ENCODE measurements around the gene RPRD2.

RPRD2 gene

DNA sequence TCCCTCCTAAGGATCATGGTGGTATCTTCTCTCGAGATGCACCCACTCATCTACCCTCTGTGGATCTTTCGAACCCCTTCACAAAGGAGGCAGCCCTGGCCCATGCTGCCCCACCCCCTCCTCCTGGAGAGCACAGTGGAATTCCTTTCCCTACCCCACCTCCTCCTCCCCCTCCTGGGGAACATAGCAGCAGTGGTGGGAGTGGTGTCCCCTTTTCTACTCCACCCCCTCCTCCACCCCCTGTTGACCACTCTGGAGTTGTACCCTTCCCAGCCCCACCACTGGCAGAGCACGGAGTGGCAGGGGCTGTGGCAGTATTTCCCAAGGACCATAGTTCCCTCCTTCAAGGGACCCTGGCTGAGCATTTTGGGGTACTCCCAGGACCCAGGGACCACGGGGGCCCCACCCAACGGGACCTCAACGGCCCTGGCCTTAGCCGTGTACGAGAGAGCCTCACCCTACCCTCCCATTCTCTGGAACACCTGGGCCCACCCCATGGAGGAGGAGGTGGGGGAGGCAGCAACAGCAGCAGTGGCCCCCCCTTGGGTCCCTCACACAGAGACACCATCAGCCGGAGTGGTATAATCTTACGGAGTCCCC is 108.8 kb downstream of the RPRD2 start:
- no peak for DNase-seq (ENCODE audit: low spot score)

DNA sequence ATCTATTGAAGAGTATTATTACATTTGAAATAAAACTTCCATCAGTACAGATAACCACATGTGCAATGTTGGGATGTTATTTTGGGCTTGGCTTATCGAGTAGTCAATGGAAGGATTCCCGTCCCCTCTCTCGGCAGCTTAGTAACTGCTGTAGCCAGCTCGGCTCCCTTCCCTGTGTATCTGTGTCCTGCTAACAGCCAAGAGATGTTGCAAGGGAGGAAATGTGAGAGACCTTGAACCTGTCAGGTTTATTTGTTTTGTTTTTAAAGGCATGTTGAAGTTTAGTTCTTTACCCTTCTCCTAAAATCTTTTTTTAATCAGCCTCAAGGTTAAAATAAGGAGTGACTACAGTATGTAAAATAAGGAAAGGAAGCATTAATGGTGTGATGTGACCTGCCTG is 109.7 kb downstream of the RPRD2 start:
- DNase-seq (ENCODE audit: low spot score) = no peak

GRCh38 chr1:150474869-150475268 is 110.9 kb downstream of the RPRD2 start:
- no peak for DNase-seq (ENCODE audit: low spot score)

DNA sequence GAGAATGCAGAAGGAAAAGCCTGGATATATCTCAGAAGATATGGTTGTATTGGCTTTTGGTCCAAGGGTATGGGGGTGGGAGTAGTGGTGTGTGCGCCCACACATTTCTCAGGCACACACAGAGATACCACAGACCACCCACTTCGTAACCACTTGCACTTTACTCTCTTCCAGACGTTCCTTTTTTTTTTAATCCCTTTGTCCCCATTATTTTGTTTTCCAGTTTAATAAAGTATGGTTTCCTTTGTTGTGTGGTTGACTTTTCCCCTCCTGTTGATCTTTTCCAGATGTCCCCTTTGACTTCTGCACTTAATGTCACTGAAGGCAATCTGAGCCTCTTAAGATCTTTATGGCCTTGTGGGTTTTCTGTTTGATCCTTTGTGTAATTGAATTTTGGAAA is 112.8 kb downstream of the RPRD2 start:
- no peak for DNase-seq (ENCODE audit: low spot score)

GRCh38 chr1:150477320-150477719 is 113.4 kb downstream of the RPRD2 start:
- no peak for DNase-seq (ENCODE audit: low spot score)

- no peak for DNase-seq (ENCODE audit: low spot score)
Observed at GRCh38 chr1:150477733-150478132, 113.8 kb downstream of the RPRD2 start.

DNA sequence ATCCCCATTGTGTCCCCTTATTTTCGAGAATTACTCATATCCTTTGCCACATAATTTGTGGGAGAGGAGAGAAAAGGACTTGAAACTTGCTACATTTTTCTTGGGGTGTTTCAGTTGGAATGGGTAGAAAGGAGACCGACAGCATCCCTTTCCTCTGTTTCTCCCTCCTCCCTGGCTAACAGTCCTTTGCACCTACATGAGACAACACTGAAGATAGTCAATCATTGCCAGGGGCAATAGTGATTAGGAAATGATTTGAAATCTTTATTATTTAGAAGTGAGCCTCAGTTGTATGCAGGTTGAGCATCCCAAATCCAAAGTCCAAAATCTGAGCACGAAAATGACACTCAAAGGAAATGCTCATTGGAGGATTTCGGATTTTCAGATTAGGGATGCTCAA is 115.4 kb downstream of the RPRD2 start:
- DNase-seq (ENCODE audit: low spot score) = no peak

DNA sequence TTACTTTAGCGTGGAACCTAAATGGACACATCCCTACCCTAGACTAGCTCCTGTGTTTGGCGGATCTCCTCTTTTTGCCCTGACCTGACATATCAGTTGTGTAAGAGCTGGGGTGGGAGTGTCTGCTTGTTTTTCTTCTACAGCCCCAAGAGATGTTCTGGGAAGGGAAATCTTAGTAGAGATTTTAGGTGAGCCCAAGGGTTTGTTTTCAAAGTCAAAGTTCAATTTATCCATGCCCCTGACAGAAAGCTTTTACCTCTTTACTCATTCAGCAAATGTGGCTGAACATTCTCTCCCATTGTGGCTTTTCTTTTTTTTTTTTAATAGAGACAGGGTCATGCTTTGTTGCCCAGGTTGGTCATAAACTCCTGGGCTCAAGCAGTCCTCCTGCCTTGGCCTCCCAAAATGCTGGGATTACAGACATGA is 116.0 kb downstream of the RPRD2 start:
- DNase-seq (ENCODE audit: low spot score) = no peak

DNA sequence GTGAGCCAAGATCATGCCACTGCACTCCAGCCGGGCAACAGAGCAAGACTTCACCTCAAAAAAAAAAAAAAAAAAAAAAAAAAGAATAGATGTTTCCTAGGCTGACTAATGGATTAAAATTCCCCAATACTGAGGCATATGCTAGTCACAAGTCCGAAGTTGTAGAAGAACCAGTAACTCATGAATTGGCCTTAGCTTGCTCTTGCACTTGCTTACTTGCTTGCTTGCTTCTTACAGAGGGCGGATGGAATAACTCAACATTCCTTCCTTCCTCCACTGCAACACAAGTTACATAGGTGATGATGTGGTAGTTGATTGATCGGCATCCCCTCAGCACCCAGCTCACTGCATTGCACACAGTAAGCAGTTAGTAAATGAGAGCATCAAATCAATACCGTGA is 120.5 kb downstream of the RPRD2 start:
- no peak for DNase-seq (ENCODE audit: low spot score)

DNA sequence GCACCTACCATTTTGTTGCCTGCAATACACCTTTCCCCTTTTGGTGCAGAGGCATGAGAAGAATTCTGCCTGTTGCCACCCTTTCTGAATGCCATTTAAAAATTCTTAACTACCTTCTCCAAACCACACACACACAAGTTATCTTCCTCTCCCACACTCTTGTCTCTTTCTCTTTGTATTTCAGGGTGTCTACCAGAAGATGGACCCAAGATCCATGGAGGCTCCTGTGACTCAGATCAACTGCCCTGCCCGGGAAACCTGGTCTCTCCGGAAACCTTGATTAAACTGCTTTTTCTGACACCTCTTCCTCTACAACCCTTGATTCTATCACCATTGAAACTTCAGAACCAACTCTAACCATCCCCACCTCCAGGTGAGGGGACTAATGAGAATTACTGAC is 120.9 kb downstream of the RPRD2 start:
- no peak for DNase-seq (ENCODE audit: low spot score)

DNA sequence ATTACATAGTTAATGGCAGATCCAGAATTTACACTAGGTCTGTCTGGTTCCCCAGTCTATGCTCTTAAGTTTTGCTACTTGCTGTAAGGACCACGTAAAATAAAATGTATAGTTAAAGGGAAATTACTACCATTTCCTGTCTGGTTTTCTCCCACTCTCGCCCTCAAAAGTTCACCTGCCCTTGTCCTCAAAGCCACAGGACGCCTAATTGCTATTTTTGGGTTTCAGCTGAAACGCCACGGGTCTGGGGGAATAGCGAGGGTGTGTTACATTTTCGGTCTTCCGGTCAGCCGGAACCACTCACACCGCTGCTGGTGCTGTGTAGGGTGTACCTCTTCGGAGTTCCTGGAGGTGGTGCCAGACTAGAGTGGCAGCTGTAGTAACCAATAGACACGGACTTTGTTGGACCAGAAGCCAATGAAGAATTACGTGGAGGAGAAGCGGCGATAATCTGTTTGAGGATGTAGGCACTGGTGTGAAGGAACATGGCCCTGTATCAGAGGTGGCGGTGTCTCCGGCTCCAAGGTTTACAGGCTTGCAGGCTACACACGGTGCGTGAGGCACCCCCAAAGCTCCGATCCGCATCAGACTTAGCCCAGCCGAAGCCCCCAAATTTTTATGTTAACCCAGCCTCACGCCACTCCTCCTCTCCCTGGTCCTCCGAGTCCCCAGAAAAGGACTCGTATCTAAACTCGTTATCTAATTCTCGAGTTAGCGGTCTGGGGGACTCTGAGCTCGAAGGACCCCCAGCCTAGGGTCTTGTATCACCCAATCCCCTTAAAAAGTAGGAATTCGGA is 123.2 kb downstream of the RPRD2 start, which contains the start of gene TARS2:
Gene TARS2, plus strand, starts transcription at position 454 of the 797 bp plus-strand sequence. Its CDS starts 32 bp downstream, at position 486.
- DNase-seq (ENCODE audit: low spot score) = peak; percentile 99

- peak; percentile 1 for DNase-seq (ENCODE audit: low spot score)
Observed at GRCh38 chr1:150487763-150488115, 123.8 kb downstream of the RPRD2 start.

DNA sequence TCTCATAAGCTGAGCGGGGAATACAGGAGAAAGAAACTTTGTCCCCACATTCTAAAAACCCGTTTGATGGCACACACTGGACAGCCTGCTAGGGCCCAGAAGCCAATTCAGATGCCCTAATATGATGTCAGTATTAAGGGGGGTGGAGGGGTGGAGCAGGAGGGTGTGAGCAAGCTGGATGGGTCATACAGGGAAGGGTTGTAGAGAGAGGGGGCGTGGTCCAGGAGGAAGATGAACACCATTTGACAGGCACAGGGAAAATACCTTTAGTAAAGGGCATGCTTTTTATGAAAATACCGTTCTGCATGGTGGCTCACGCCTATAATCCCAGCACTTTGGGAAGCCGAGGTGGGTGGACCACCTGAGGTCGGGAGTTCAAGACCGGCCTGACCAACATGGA is 129.2 kb downstream of the RPRD2 start:
- no peak for DNase-seq (ENCODE audit: low spot score)

GRCh38 chr1:150498342-150498741 is 134.4 kb downstream of the RPRD2 start:
- DNase-seq (ENCODE audit: low spot score) = no peak

- DNase-seq (ENCODE audit: low spot score) = no peak
Observed at GRCh38 chr1:150505431-150505830, 141.5 kb downstream of the RPRD2 start.

DNA sequence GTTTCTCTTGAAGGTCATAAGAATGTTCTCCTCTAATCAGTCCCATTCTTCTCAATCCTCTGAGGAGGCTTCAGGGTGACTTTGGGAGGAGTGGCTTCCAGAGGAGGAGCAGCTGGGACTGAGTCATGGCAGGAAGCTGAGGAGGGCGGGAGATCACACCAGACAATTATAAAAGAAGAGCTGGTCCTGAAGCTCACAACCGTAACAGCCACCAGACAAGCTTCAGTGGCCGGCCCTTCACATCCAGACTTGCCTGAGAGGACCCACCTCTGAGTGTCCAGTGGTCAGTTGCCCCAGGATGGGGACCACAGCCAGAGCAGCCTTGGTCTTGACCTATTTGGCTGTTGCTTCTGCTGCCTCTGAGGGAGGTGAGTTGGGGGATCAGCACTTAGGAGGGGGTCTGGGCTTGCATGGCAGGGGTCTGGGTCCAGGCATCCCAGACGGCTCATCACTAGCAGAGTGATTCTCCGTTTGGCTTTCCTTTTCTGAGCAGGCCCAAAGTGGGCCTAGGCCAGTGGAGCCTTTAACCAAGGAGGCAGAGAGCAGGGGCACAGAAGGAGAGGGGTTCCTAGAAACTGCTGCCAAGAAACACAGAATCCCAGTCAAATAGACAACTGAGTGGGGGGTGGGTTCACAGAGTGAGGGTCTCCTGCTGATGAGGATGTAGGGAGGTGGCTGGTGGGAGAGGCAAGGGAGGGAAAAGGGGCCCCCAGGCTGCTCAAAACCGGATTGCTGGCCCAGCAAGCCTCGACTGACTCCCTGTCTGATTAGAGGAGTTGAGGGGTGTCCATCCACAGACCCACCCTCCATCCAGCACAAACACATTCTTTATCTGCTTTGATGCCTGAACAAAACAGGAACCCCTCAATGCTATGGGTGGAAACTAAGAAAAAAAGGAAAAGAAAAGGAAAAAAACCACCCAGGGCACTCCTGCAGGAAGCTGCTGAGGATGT is 144.2 kb downstream of the RPRD2 start, which contains the start of gene ECM1:
Gene ECM1, plus strand, starts transcription at position 198 of the 953 bp plus-strand sequence. Its CDS starts 101 bp downstream, at position 299.
- DNase-seq (ENCODE audit: low spot score) = no peak

DNA sequence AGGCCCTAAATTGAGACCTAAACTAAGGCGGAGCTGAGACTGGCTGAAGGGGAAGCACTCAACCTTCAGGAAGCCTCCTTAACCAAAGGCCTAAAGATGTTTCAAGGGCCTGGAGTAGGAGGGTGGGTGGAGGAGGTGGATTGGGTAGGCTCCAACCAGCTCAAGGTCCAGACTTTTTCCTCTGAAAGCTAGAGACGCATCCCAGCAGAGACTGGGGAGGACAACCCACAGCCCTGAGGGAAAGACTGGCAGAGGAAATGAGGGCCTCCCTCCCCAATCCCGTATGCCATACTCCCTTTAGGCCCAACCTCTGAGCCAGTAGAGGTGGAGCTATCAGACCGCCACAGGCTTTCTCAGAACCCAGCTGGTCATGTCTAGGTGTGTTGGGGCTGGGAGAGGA is 145.0 kb downstream of the RPRD2 start:
- DNase-seq (ENCODE audit: low spot score) = no peak

DNA sequence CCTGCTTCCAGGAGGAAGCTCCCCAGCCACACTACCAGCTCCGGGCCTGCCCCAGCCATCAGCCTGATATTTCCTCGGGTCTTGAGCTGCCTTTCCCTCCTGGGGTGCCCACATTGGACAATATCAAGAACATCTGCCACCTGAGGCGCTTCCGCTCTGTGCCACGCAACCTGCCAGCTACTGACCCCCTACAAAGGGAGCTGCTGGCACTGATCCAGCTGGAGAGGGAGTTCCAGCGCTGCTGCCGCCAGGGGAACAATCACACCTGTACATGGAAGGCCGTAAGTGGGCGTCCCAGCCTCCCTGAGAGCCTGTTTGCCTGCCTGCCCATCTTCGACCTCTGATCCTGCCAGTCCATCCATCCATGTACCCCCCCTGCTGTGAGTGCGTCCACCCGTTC is 147.6 kb downstream of the RPRD2 start:
- no peak for DNase-seq (ENCODE audit: low spot score)

- no peak for DNase-seq (ENCODE audit: low spot score)
Observed at GRCh38 chr1:150511985-150512660, 148.2 kb downstream of the RPRD2 start.

DNA sequence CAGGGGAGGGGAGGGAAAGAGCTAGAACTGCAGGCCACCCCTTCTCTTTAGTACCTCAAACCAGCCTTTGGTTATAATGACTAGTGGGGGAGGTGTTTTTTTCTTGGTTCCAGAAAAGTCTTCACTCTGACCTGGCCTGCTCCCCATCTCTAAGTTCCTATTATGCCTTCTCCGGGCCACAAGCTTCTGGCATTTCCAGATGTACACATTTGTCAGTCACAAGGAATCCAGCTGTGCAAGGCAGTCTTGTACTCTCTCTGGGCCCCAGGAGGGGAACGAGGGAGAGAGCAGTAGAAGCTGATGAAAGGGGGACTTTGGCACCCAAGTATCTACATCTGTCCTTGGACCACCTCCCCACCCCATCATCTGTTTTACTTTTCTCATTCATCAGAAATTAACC is 148.9 kb downstream of the RPRD2 start:
- no peak for DNase-seq (ENCODE audit: low spot score)

- no peak for DNase-seq (ENCODE audit: low spot score)
Observed at GRCh38 chr1:150513351-150513791, 149.4 kb downstream of the RPRD2 start.

- no peak for DNase-seq (ENCODE audit: low spot score)
Observed at GRCh38 chr1:150514260-150514659, 150.3 kb downstream of the RPRD2 start.
